LNCaP clone FGC (cell line): ENCODE measurements around the gene PKP2.

Experiments
- DNase-seq: peaks from one replicate; pipeline ENCODE4 v3.0.0-alpha.2; 2011; ENCODE audit warnings: low read depth
- H3K4me3 ChIP-seq: 2 replicates; pipeline ENCODE4 v1.5.1; 2011; ENCODE audit warnings: mild to moderate bottlenecking, low read depth, low read length, control low read depth
- TF ChIP-seq, protein P1 (sequence below): IDR thresholded peaks from 2 replicates; pipeline ENCODE4 v1.5.1; 2012; ENCODE audit warnings: mild to moderate bottlenecking; ENCODE audit not compliant: control insufficient read depth, insufficient read depth; ENCODE audit errors: extremely low read depth

PKP2 gene

DNA sequence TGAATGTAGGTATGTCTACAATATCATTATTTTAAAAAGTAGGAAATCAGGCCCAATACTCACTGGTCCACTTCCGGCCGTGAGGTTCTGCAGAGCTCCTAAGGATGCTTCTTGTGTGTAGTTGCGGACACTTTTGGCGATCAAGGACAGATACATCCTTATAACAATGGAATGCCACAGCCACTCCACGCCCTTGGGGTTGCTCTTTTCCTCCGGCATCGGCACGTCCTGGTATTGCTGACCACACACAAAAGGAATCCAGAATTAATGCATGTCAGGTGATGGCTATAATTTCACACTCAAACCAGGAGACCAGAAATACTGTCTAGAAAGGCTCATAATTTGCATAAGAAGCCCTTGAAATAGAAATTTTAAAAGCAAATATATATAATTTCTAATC, 75.3 kb downstream of the PKP2 start:
- TF ChIP-seq, protein P1, sequence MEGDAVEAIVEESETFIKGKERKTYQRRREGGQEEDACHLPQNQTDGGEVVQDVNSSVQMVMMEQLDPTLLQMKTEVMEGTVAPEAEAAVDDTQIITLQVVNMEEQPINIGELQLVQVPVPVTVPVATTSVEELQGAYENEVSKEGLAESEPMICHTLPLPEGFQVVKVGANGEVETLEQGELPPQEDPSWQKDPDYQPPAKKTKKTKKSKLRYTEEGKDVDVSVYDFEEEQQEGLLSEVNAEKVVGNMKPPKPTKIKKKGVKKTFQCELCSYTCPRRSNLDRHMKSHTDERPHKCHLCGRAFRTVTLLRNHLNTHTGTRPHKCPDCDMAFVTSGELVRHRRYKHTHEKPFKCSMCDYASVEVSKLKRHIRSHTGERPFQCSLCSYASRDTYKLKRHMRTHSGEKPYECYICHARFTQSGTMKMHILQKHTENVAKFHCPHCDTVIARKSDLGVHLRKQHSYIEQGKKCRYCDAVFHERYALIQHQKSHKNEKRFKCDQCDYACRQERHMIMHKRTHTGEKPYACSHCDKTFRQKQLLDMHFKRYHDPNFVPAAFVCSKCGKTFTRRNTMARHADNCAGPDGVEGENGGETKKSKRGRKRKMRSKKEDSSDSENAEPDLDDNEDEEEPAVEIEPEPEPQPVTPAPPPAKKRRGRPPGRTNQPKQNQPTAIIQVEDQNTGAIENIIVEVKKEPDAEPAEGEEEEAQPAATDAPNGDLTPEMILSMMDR, result no peak
- no peak overlapping the region for H3K4me3 ChIP-seq
- no peak for DNase-seq

DNA sequence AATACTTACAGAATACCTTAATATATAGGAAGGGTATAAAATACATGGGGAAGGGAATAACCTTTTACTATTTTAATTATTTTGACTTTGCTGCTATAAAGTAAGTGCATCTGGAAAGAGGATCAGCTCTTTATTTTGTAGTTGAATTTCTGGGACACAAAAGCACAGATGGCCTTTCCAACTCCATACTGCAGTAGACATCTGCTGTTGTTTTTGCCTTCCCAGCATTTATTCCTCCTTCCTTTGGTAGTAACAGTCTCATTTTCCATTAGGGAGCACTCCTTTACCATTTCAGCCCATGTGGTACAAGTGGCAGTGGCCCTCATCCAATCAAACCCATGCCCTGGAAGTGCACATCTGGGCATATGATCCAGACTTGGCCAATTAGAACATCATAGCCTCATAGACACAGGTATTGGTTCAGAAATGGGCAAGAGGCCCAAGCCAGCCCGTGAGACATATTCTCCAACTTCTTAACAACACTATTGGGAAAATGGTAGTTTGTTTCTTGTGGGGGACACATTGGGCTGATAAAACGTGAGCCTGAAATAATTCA, 76.1 kb downstream of the PKP2 start:
- no peak for DNase-seq
- H3K4me3 ChIP-seq, result no peak overlapping the region
- TF ChIP-seq, protein P1, result no peak

DNA sequence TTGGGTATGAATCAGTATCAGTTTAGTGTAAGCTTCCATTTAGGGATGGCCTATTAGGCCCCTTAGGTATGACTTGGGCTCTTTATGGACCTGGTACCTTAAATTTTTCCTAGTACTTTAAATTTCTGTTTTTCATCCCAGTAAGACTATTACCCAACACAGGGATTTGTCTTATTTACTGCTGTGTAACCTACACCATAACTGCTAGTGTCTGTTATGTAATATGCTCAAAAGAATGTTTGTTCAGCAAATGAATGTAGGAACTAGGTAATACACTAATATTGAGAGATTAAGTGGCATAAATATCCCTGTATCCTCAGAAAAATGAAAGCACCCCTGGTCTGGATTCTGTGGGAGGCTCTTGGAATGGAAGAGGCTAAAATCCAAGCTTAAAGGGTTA, 77.2 kb downstream of the PKP2 start:
- DNase-seq, result no peak
- H3K4me3 ChIP-seq, result no peak overlapping the region
- TF ChIP-seq, protein P1, result no peak

DNA sequence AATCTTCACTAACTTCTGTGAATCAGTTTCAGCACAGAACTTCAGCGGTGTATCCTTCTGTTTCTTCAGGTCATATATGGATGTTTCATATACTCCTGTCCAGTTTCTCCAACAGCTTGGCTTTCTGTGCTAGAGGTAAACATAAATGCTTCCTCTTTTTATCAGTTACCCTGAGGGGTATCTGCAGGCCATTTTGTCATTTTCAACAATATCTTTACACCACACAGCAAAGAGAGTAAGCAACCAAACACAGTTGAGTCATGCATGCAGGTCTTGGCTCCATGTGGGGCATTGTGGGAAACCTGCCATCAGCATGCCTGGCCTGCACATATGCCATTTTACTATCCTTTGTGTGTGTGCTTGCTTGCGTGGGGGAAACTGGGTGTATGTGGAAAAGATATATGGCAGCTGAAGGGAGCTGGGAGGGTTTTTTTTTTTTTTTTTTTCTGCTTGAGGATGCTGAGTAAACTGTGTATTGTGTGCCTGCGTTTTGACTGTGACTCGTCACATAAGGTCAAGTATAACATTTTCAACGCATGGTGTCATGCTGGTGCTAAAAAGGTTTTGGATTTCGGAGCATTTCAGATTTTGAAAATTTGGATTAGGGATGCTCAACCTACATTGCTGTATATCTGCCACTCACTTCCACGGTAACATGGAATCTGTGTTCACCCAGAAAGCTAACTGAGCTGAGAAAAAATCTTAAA, 84.7 kb downstream of the PKP2 start:
- no peak for DNase-seq
- TF ChIP-seq, protein P1, result no peak
- no peak overlapping the region for H3K4me3 ChIP-seq

DNA sequence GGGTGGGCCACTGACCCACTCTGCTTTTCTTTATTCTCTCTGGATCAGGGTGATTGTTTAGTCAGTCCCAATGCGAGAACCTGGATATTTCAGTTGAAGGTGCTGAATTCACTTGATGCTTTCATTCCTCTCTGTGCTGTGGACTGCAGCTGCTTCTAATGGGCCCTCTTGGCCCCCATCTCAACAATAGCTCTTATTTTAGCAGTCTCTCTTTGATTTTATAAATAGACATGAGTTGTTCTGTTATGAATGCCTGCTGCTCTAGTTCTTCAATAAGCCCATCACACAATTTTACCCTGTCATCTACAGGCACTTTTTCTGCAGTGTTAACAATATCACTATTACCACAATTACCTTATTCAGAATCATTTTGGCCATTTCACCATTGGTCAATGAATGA, 86.7 kb downstream of the PKP2 start:
- no peak overlapping the region for H3K4me3 ChIP-seq
- DNase-seq, result no peak
- TF ChIP-seq, protein P1, result no peak

DNA sequence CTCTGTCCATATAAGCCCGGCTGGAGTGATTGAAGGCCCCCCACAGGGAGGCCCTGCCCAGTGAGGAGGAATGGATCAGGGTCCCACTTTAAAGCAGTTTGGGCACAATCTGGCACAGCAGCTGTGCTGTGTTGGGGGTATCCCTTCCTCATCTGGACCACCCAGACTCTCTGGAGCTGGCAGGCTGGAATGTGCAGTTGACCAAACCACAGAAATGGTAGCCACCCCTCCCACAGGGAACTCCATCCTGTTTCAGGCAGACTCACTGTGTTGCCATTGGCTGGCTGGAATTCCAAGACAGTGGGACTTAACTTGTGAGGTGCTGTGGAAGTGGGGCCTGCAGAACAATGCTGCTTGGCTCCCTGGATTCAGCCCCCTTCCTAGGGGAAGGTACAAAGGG, 87.4 kb downstream of the PKP2 start:
- no peak for DNase-seq
- TF ChIP-seq, protein P1, result no peak
- no peak overlapping the region for H3K4me3 ChIP-seq

DNA sequence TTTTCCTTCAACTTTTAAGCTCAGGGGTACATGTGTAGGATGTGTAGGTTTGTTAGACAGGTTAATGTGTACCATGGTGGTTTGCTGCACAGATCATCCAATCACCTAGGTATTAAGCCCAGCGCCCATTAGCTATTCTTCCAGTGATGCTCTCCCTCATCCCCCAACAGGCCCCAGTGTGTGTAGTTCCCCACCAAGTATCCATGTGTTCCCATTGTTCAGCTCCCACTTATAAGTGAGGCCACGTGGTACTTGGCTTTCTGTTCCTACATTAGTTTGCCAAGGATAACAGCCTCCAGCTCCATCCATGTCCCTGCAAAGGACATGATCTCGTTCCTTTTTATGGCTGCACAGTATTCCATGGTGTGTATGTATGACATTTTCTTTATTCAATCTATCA, 92.3 kb downstream of the PKP2 start:
- no peak overlapping the region for H3K4me3 ChIP-seq
- DNase-seq, result no peak
- TF ChIP-seq, protein P1, result no peak
